GM19239 (cell line): ENCODE measurements around the gene LONP2.
A peak's percentile ranks its signal among the peaks of the same experiment; 100 is the strongest.
"Not testable (repeated sequence)": the region's sequence is repeated elsewhere in the genome, so short reads cannot be mapped to it uniquely, and the experiment has no call there.

Experiments
- DNase-seq: peaks from one replicate; pipeline ENCODE4 v3.0.0; 2011; ENCODE audit warnings: low spot score; ENCODE audit not compliant: insufficient read length
- FAIRE-seq: peaks from 2 replicates; lab custom pipeline; 2011; peaks lifted over from hg19 to GRCh38; lab: Jason Lieb, UNC

Gene LONP2

DNA sequence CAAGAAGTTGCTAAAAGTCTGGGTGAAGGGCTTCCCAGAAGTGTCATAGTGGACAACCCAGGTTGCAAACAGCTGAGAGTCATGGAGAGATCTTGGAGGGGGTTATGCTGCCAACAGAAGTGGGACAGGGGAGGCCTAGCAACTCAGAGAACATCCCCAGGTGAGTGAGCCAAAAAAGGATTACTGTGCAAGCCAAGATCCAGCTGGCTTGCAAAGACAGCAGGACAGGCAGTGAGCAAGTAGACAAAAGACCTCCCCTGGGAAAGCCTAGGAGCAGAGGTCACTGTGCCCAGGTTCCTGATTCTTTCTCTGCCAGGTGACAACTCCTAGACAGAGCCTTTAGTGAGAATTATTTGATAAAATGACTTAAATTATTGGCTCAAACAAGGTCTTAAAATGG is 9.5 kb upstream of the LONP2 start:
- DNase-seq: no peak
- no peak for FAIRE-seq

DNA sequence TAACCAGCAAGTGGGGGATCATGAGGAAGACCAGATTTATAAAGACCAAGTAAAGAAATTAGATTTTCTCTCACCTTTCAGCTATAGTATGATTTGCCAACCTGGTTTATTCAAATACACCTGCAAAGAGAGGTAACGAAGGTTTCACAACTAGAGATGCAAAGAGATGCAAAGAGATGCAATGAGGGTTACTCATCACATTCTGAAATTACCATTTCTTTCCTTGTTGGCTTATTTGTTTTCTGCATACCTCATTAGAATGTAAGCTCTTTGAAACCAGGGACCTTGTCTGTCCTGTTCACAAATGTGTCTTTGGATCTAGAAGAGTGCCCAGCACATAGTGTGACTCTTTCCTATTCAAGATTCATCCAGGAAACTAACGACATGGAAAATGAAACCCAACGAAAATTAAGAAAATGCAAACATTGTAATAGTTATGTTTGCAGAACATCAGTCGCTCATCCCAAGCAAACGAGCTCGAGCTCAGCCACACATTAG is 9.0 kb upstream of the LONP2 start:
- no peak for DNase-seq
- FAIRE-seq: no peak

DNA sequence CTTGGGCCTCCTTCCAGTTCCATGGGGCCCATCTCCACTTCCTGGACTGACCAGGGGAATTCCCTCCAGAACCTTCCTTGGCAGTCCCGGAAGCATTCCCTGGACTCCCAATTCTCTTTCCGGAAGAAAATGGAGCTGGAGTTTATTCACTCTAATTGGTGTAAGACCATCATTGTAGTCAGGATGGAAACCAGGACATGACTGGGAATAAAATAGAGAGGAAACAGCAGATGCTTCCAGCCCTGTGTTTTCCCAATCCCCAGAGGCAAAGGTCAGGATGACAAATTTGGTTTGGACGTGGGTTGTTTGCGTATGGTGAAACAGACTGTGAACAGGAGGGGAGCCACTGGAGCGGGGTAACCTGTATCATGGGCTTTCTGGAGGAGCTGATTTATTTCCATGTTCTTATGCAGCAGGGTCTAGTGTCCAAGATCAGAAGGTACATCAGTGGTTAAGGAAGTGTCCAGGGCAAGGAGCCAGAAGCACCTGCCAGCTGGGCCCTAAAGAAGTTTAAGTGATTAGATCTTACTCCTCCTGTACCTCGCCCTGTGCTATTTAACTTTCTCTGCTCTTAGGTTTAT is 8.5 kb upstream of the LONP2 start:
- FAIRE-seq (no peak), DNase-seq (no peak)

DNA sequence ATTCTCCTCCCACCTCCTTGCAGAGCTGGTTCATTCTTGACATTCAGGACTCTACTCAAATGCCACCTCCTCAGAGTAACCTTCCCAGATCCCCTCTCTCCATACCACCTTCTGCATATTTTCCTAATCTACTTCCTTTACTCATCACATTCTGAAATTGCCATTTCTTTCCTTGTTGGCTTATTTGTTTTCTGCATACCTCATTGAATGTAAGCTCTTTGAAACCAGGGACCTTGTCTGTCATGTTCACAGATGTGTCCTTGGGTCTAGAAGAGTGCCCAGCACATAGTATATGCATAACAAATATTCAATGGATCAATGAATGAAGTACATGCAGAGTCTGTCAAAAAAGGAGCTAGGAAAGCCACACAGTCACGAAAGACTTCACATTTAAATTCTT is 7.8 kb upstream of the LONP2 start:
- no peak for FAIRE-seq
- no peak for DNase-seq

DNA sequence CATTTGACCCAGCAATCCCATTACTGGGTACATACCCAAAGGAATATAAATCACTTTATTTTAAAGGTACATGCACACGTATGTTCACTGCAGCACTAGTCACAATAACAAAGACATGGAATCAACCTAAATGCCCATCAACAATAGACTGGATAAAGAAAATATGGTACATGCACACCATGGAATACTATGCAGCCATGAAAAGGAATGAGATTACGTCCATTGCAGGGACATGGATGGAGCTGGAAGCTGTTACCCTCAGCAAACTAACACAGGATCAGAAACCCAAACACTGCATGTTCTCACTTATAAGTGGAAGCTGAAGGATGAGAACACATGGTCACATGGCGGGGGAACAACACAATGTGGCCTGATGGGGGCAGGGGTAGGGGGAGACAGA is 4.0 kb upstream of the LONP2 start:
- not testable (repeated sequence) for FAIRE-seq, DNase-seq

DNA sequence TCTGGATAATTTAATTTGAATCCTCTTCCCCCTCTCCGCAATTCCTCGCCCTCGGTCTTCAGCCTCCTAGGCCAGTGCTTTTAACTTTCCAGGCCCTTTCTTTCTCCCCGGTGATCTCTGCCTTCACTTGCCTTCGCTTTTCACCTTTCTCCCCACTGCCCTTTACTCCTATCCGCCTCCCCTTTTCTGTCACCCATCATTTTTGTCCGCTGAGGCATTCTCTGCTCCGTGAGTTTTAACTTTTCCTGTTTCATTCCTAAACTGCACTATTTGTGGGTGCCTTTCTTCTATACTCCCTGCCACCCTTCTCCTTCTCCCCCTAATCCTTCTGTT is 729 bp downstream of the LONP2 start:
- no peak for FAIRE-seq
- no peak for DNase-seq

DNA sequence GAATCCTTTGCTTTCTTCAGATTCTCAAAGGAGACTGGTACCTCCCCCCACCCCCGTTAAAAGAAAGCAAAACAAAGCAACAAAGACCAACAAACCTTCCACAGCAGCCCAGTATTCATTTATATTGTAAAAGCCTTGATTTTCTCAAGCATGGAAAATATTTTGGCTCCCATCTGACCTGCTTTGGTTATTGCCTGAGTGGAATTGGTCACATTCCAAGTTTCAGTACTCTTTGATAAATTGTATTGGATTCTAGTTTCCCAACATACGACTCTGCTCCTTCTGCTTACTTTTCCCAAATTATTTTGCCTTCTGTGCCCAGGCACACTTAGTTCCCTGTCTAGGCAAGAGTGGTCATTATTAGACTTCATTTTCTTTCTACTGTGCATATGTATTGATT is 2.0 kb downstream of the LONP2 start:
- DNase-seq (no peak), FAIRE-seq (no peak)

DNA sequence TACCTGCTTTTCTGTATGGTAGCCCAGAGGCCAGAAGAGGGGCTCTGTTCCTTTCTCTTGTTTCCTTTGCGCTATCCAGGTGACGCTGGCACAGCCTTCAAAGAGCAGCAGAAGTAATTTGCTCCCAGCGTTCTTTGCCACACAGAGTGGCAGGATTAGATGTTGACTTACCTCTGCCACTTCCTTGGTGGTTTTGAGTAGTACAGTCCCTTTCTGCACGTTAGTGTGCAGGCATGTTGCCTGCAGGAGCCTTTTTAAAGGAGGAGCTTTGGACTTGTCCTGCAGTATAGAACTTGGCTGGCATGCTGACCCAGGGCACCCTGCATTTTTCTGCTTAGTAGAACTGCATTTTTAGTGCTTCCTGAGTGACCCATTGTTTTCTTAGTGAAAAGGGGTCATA is 3.2 kb downstream of the LONP2 start, which contains the start of gene ABCC11:
TSS of gene ABCC11 (minus strand) at position 229 of the 400 bp plus-strand sequence. CDS start 15,618 bp downstream, outside the sequence.
- DNase-seq (no peak), FAIRE-seq (no peak)

DNA sequence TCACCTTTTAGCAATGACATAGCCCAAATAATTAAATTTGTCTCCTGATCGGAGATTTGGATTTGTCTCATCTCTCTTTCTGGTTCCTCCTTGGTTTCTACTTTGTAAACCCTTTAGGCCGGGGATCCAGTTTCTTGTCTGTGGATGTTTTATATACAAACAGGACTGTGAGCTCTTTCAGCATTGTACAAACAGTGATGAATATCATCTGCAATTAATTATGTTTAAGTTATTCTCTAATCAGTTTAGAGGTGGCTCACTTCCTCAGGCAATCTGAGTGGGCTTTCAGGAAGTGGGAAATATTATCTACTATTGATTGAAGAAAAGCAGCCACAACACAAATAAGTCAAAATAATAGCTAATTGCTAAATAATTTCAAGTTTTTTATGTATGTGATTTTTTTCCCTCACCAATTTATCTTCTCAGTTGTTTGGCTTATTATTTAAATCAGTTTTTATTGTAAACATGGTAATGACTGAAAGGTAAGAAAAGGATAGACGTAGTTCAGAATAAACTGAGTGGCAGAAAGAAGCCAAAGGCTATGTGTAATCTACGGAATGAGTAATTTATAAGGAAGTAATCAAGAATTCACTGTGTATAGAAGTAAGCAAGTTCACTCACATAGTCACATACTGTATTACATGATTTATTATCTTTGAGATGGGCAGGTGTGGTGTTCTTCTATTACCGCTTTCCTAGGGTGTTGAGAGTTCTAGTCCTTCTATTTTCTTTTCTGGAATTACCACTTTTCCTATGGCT is 6.6 kb downstream of the LONP2 start:
- no peak for FAIRE-seq

DNA sequence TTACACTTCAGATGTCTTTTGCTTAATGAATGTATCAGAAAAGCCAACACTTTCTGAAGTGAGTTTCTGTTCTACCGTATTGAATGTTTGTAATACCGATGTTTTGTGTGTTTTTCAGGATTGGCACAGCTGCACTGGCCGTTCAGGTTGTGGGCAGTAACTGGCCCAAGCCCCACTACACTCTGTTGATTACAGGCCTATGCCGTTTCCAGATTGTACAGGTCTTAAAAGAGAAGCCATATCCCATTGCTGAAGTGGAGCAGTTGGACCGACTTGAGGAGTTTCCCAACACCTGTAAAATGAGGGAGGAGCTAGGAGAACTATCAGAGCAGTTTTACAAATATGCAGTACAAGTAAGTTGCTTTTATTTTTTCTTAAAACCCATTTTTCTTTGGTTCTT is 7.9 kb downstream of the LONP2 start:
- DNase-seq: no peak
- no peak for FAIRE-seq

More for the DNA sequence above, 6.6 kb downstream of the LONP2 start:
- no peak for DNase-seq

DNA sequence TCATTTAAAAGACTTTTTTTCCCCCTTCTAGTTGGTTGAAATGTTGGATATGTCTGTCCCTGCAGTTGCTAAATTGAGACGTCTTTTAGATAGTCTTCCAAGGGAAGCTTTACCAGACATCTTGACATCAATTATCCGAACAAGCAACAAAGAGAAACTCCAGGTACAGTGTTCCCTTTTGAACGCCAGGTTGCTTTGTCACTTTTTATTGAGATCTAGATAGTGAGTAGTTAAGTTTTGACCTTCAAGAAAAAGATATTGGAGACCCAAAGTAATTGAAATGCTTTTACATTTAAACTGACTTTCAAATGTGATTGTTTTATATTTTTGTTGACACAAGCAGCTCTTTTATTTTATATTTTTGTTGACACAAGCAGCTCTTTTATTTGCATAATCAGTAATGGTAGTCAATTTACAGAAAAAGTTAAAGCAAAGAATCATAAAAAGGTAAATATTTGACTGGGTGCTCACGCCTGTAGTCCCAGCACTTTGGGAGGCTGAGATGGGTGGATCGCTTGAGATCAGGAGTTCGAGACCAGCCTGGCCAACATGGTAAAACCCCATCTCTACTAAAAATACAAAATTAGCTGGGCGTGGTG is 12.6 kb downstream of the LONP2 start:
- peak; percentile 65 for FAIRE-seq
- no peak for DNase-seq

DNA sequence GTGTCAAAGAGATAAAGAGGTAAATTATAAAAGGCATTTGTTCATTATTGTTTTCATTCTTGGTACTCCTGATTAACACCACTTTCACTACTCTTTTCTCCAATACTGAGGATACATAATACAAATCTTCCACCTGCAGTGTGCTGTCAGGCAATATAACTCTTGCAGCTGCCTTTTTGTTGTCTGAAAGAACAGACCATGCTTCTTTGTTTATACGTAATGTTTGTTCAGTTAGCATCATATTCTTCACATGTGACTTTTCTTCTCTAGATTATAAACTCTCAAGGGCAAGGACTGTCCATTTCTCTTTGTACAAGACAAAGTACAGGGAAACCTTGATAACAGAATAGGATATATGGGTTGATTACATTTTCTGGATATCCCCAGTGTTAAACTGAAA is 17.5 kb downstream of the LONP2 start:
- FAIRE-seq: no peak
- no peak for DNase-seq

DNA sequence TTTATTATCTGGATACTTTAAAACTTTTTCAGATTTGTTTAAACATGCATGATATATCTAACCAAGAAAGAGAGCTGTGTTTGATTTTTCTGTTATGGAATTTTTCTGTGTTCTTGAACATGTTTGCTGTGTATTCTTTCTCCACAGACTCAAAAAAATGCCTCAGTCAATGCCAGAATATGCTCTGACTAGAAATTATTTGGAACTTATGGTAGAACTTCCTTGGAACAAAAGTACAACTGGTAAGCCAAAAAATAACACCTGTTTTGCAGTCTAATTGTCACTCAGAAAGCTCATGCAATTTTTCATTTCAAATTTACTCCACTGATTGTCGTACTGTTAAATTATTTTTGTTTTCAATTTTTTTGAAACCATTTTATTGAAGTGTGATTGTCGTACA is 18.5 kb downstream of the LONP2 start:
- no peak for DNase-seq
- FAIRE-seq: no peak

DNA sequence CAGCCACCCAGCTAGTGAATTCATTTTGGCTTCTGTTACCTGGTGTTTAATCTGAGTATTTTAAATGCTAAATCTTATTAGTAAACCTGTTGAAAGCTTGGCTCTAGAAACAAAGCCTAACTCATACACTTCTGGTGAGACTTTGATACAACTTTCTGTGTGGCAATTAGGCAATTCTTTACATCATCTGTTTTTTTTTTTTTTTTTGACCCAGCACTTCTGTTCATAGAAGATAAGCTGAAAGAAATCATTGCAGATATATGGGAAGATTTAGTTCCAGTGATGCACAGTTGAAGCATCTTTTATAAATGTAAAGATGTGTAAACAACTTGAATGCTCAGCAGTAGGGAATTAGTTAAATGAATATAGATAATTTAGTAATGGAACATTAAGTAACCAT is 24.9 kb downstream of the LONP2 start:
- FAIRE-seq (no peak), DNase-seq (no peak)

DNA sequence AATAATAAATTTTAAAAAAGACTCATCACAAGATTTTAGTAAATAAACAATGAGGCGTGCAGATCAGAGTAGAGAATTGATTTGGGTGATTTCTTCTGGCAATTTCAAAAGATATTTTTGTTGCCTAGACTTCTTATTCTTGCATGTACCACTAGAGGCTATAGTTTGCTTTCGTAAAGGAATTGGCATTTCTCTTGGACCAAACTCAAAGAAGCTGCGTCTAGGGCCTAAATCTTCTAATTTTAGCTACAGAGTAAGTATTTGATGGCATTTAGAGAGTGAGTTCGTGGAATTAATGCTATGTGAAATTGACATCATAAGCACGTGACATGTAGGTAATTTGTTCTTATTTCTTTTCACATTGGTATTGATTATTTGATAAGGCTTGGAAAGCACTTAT is 27.6 kb downstream of the LONP2 start:
- no peak for DNase-seq
- no peak for FAIRE-seq

DNA sequence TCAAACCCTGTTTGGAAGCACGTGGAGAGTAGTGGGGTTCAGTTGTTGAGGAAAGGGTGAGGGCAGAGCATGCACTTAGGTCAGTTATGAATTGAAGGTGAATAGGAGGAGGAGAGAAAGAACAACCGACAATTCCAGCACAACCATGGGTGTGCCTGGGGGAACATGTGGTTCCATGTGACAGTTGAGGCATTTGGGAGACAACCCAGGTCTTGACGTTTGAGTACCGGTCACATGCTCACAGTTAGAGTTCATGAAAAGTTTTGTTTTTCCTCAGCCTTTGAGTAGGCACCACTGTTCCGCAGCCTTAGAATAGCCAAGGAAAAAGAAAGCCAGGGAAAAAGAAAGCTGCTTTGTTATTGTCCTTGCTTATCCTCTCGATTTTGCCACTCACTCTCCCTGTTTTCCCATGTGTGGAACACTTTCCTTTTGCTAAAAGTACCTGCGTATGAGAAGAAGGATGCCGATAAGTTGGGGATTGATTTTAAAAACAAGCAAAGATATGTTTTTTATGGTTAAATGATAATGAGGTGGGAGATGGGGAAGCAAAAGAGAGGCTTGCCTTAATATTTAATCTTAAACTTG is 28.8 kb downstream of the LONP2 start:
- DNase-seq: no peak
- no peak for FAIRE-seq

DNA sequence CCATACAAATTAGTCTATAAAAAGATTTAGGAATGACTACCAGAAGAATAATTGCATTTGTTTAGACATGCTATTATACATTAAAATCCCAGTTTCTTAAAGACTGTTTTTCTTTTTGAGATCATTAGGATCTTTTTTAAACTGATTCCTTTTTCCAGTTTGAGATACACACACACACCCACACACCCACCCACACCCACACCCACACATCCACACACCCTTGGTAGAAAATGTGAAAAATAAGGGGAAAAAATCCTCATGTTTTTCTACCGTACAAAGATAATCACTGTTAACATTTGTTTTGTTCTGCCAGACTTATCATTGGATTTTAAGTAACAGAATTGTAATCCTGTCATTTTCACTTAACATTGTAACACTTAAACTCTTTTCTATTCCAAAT is 30.4 kb downstream of the LONP2 start:
- FAIRE-seq: no peak

DNA sequence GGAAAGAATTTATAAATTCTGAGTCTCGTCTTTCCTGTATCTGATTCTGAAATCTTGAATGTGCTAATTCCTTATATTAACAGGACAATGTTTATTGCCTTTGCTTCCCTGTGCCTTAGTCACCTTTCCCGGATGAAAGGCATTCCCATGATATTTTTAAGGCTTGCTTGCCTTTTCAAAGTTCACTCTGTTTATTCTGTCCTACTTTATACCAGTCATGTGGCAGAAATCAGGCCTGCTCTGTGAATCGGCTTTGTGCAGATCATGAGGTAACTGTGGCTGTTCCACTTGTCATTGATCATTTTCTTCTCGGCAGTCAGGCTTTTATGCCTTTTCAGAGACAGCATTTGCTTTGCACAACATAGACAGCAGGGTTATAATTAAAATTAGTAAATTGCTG is 32.0 kb downstream of the LONP2 start:
- no peak for FAIRE-seq
- DNase-seq: no peak

More for the DNA sequence above, 30.4 kb downstream of the LONP2 start:
- DNase-seq: no peak

DNA sequence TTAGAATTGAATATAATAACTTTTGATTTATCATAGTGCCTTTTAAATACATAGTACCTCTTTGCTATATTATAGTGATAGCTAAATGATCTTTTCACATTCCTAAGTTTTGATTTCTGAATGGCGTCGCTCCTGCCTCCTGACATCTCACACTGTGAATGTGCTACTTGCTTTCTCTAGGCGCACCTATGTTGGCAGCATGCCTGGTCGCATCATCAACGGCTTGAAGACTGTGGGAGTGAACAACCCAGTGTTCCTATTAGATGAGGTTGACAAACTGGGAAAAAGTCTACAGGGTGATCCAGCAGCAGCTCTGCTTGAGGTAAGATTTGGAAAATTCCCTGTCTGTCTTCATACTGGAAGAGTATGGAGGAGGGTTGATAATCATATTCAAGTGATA is 33.1 kb downstream of the LONP2 start:
- DNase-seq (no peak), FAIRE-seq (no peak)

DNA sequence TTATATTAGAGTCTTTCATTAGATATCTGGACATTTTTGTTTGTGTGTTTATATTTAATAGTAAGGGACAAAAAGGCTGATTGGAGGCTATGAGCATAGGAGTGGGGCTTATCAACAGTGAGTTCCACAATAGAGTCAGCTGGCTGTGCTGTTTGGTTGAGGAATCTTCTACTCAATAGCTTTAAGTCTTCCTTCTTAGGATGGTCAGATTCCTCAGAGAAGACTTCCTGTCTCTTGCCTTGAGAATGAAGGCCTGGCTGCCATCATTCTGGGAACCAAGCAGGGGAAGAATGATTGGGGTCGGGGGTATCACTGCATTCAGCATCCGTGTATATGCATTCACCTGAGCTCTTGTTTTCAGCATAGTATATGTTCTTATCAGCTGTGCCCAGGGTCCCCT is 35.1 kb downstream of the LONP2 start:
- FAIRE-seq (no peak), DNase-seq (no peak)

DNA sequence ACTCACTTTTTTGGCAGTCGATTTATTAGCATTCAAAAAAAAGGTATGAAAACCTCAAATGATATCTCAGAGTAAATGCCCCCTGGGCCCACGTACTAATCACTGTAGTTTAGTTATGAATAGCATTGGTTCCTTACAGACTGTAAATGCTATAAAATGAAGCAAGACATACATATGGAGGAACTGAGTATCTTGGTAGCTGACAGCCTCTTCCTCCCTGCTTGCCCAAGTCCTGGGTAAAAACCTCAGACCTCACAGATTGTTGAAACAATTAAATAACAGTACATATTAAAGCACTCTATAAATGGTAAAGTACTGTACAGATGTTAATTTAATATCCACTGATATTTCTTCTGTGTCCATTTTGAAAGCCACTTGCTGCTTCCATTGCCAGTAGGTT is 36.4 kb downstream of the LONP2 start:
- FAIRE-seq: no peak
- no peak for DNase-seq
